Tibial nerve (tissue), 4 donors: ENCODE results near the gene TLCD3A. TPM values are rescaled to one million over a fixed set of nuclear protein-coding genes. Genes with fewer than 3 reads are reported as not detected.
A peak's percentile ranks its signal among the peaks of the same experiment; 100 is the strongest.
"Not testable (repeated sequence)": the region's sequence is repeated elsewhere in the genome, so short reads cannot be mapped to it uniquely, and the experiment has no call there.

Experiments
- DNase-seq, 2 donors: peaks; one replicate each; pipeline ENCODE4 v3.0.0-alpha.2; 2019; ENCODE audit warnings: low spot score in 2 of 2
- H3K27ac ChIP-seq, 4 donors: fragments of 200-600 bp; sonication (generic) in 3 of 4; one replicate each; pipeline ENCODE4 v1.5.1; 2017 to 2019; ENCODE audit warnings: mild to moderate bottlenecking in 1 of 4
- H3K27me3 ChIP-seq, 2 donors: fragments of 200-600 bp; sonication (generic) in 1 of 2; one replicate each; pipeline versions ENCODE4 v1.5.1 to v1.6.0; 2017 to 2019
- H3K36me3 ChIP-seq, 3 donors: fragments of 200-600 bp; sonication (generic); one replicate each; pipeline ENCODE4 v1.5.1; 2018 to 2019
- H3K4me1 ChIP-seq, 4 donors: fragments of 200-600 bp; sonication (generic) in 3 of 4; one replicate each; pipeline ENCODE4 v1.5.1; 2017 to 2019
- H3K4me3 ChIP-seq, 4 donors: fragments of 200-600 bp; sonication (generic) in 3 of 4; one replicate each; pipeline ENCODE4 v1.5.1; 2017 to 2019; ENCODE audit warnings: mild to moderate bottlenecking in 1 of 4, moderate library complexity in 1 of 4
- H3K9me3 ChIP-seq, 4 donors: fragments of 200-600 bp; sonication (generic) in 3 of 4; one replicate each; pipeline ENCODE4 v1.5.1; 2017 to 2019
- CTCF ChIP-seq, 5 experiments: fragments of 200-600 bp in 3 of 5; fragments of 450-650 bp in 2 of 5; sonication (generic) in 3 of 5; IDR thresholded peaks; one replicate each; pipeline ENCODE4 v1.5.1; 2016 to 2019; ENCODE audit warnings: antibody characterized with exemption in 5 of 5, mild to moderate bottlenecking in 3 of 5, moderate library complexity in 2 of 5
- EP300 ChIP-seq, 2 donors: sonication (generic); formaldehyde crosslinking; IDR thresholded peaks; one replicate each; pipeline ENCODE4 v1.6.1; 2017; ENCODE audit warnings: antibody characterized with exemption in 2 of 2, mild to moderate bottlenecking in 1 of 2
- POLR2A ChIP-seq, 2 donors: fragments of 450-650 bp; IDR thresholded peaks; one replicate each; pipeline ENCODE4 v1.6.1; 2017; ENCODE audit warnings: antibody characterized with exemption in 2 of 2, mild to moderate bottlenecking in 2 of 2, moderate library complexity in 2 of 2
- WGBS, 2 donors: methylation state at CpG; one replicate each; pipeline ENCODE4 v1.1.5; 2018; 5-methylcytosine and 5-hydroxymethylcytosine counted together
- total RNA-seq, 4 donors: library from RNA; depleted of rRNA; stranded (reverse); fragments of >200 nt; gene quantifications; one replicate each; pipeline ENCODE4 v1.1.0, GENCODE V29; 2016

TLCD3A gene
- total RNA-seq, 4 donors from 2014 or later = 3.9 to 6.3 (median 5.8) TPM

GRCh38 chr17:746181-746580 lies 13.8 kb downstream of the TLCD3A start:
- no peak for DNase-seq
- H3K9me3 ChIP-seq = no peaks in the 10 kb centered on the region
- no peak overlapping the region for H3K4me3 ChIP-seq
- H3K4me1 ChIP-seq = peaks cover 0 to 15% (median 11%) of the 10 kb centered on the region in 4 donors
- 94 to 98% methylated on average over 8 of the region's 9 CpGs for WGBS, 2 donors
- H3K27ac ChIP-seq = no peak overlapping the region
- H3K27me3 ChIP-seq = no peaks in the 10 kb centered on the region
- H3K36me3 ChIP-seq = peaks cover 0 to 76% (median 29%) of the 10 kb centered on the region in 3 donors
- no peak for TF ChIP-seq EP300 (IDR thresholded peaks at IDR 0.05)
- TF ChIP-seq POLR2A (IDR thresholded peaks at IDR 0.05) = no peak
- TF ChIP-seq CTCF (IDR thresholded peaks at IDR 0.05) = no peak

- Histone ChIP-seq H3K4me3 (no peak overlapping the region), H3K9me3 (no peaks in the 10 kb centered on the region), H3K4me1 (peaks cover 0 to 20% (median 14%) of the 10 kb centered on the region in 4 donors), H3K27ac (no peak overlapping the region), H3K36me3 (peaks cover 0 to 68% (median 29%) of the 10 kb centered on the region in 3 donors), H3K27me3 (no peaks in the 10 kb centered on the region)
- no peak for DNase-seq
- no peak for TF ChIP-seq CTCF (IDR thresholded peaks at IDR 0.05)
- no peak for TF ChIP-seq EP300 (IDR thresholded peaks at IDR 0.05)
- no peak for TF ChIP-seq POLR2A (IDR thresholded peaks at IDR 0.05)
- 90 to 93% methylated on average over 38 of the region's 38 CpGs for WGBS, 2 donors
Measured at GRCh38 chr17:746783-747629, 14.6 kb downstream of the TLCD3A start.

GRCh38 chr17:748604-749003 lies 16.2 kb downstream of the TLCD3A start:
- Histone ChIP-seq H3K4me1 (peaks cover 0 to 26% (median 14%) of the 10 kb centered on the region in 4 donors), H3K36me3 (peaks cover 0 to 52% (median 29%) of the 10 kb centered on the region in 3 donors)
- 89 to 100% methylated on average over 3 to 4 of the region's 4 CpGs for WGBS, 2 donors
- H3K4me3 ChIP-seq, H3K27me3 ChIP-seq, H3K9me3 ChIP-seq, H3K27ac ChIP-seq, DNase-seq: not testable (repeated sequence)

- peaks cover 0 to 44% (median 29%) of the 10 kb centered on the region in 3 donors for H3K36me3 ChIP-seq
- H3K27ac ChIP-seq, DNase-seq, H3K27me3 ChIP-seq, H3K4me3 ChIP-seq, H3K9me3 ChIP-seq: not testable (repeated sequence)
- peaks cover 0 to 26% (median 14%) of the 10 kb centered on the region in 4 donors for H3K4me1 ChIP-seq
- WGBS, 2 donors = 71 to 100% methylated on average over 4 of the region's 7 CpGs
Measured at GRCh38 chr17:749359-749758, 17.0 kb downstream of the TLCD3A start.

- Histone ChIP-seq H3K4me3 (peak overlapping the region in 1 of 4 donors; percentile 72), H3K27ac (no peak overlapping the region), H3K36me3 (peaks cover 0 to 32% (median 18%) of the 10 kb centered on the region in 3 donors), H3K4me1 (peaks cover 0 to 26% (median 14%) of the 10 kb centered on the region in 4 donors), H3K9me3 (no peaks in the 10 kb centered on the region), H3K27me3 (no peaks in the 10 kb centered on the region)
- WGBS, 2 donors = 69 to 83% methylated on average over 8 of the region's 8 CpGs
- TF ChIP-seq EP300 (IDR thresholded peaks at IDR 0.05) = no peak
- DNase-seq = no peak
Measured at GRCh38 chr17:750431-751037, 18.1 kb downstream of the TLCD3A start.

GRCh38 chr17:751269-752001 lies 19.0 kb downstream of the TLCD3A start:
- TF ChIP-seq EP300 (IDR thresholded peaks at IDR 0.05) (no peak), CTCF (IDR thresholded peaks at IDR 0.05) (no peak), POLR2A (IDR thresholded peaks at IDR 0.05) (no peak)
- Histone ChIP-seq H3K27ac (peak overlapping the region in 3 of 4 donors; percentile 83 to 92 (median 92)), H3K4me1 (peaks cover 0 to 26% (median 14%) of the 10 kb centered on the region in 4 donors), H3K27me3 (no peaks in the 10 kb centered on the region), H3K4me3 (peak overlapping the region; percentile 72 to 93 (median 87)), H3K36me3 (peaks cover 0 to 26% (median 11%) of the 10 kb centered on the region in 3 donors), H3K9me3 (no peaks in the 10 kb centered on the region)
- no peak for DNase-seq
- 1 to 3% methylated on average over 14 to 17 of the region's 49 CpGs for WGBS, 2 donors
